CD4-positive, alpha-beta T cell (primary cell): ENCODE results near the gene DARS1. TPM values are rescaled to one million over a fixed set of nuclear protein-coding genes. Genes with fewer than 3 reads are reported as not detected.

Experiments used
- ATAC-seq: fragments of 200-7000 bp; cut with Tn5 transposase; one replicate; pipeline ENCODE4 v1.10.0; 2022; ENCODE audit warnings: mild to moderate bottlenecking; ENCODE audit not compliant: poor library complexity
- CTCF ChIA-PET: fragments of 350-600 bp; sonication (Branson Sonifier 250); formaldehyde crosslinking; loops from one replicate; lab custom pipeline; 2021; ENCODE audit warnings: antibody characterized with exemption, inconsistent platforms; lab: Charles Lee
- POLR2A ChIA-PET: fragments of 350-600 bp; sonication (Branson Sonifier 250); formaldehyde crosslinking; loops from one replicate; lab custom pipeline; 2021; ENCODE audit warnings: antibody characterized with exemption, inconsistent platforms; lab: Charles Lee
- DNase-seq, 14 experiments: peaks; one replicate each; pipeline ENCODE4 v3.0.0-alpha.2; 2013 to 2020; ENCODE audit warnings: mixed read lengths in 2 of 14
- H3K27ac ChIP-seq, 2 donors: one replicate each; pipeline versions ENCODE4 v1.5.1 to v1.7.0; 2013; ENCODE audit warnings: low read length in 2 of 2, low read depth in 1 of 2, mild to moderate bottlenecking in 1 of 2
- H3K27me3 ChIP-seq, 2 experiments: 1 replicate in 1 of 2; 2 replicates in 1 of 2; pipeline versions ENCODE4 v1.6.1 to v1.7.0; 2013; ENCODE audit warnings: low read length in 2 of 2, control low read depth in 1 of 2, mild to moderate bottlenecking in 1 of 2, moderate library complexity in 1 of 2; ENCODE audit not compliant: insufficient read depth in 2 of 2, control insufficient read depth in 1 of 2
- H3K36me3 ChIP-seq: one replicate; pipeline ENCODE4 v1.6.1; 2013; ENCODE audit warnings: low read length, control low read depth; ENCODE audit not compliant: insufficient read depth
- H3K4me1 ChIP-seq: one replicate; pipeline ENCODE4 v1.6.1; 2013; ENCODE audit warnings: low read length, control low read depth; ENCODE audit not compliant: insufficient read depth
- H3K4me3 ChIP-seq: one replicate; pipeline ENCODE4 v1.5.1; 2013; ENCODE audit warnings: mild to moderate bottlenecking, low read length, moderate library complexity
- H3K9me3 ChIP-seq, 2 experiments: 1 replicate in 1 of 2; 2 replicates in 1 of 2; pipeline versions ENCODE4 v1.6.1 to v1.7.0; 2013; ENCODE audit warnings: low read length in 2 of 2, mild to moderate bottlenecking in 2 of 2, control low read depth in 1 of 2, moderate library complexity in 1 of 2; ENCODE audit not compliant: control insufficient read depth in 1 of 2, insufficient read depth in 1 of 2
- H3K27ac Mint-ChIP-seq: one replicate; pipeline ENCODE4 v1.8.0; 2020; ENCODE audit warnings: mixed read lengths
- H3K27me3 Mint-ChIP-seq: one replicate; pipeline ENCODE4 v1.8.0; 2021; ENCODE audit warnings: mixed read lengths
- H3K36me3 Mint-ChIP-seq: one replicate; pipeline ENCODE4 v1.8.0; 2021; ENCODE audit warnings: low read depth, mixed read lengths
- H3K4me1 Mint-ChIP-seq: one replicate; pipeline ENCODE4 v1.8.0; 2021; ENCODE audit warnings: low read depth, mixed read lengths
- H3K4me3 Mint-ChIP-seq: one replicate; pipeline ENCODE4 v1.8.0; 2020; ENCODE audit warnings: mild to moderate bottlenecking, mixed read lengths
- H3K9me3 Mint-ChIP-seq: one replicate; pipeline ENCODE4 v1.8.0; 2020; ENCODE audit warnings: mixed read lengths
- CTCF ChIP-seq: fragments of 200-600 bp; IDR thresholded peaks from one replicate; pipeline ENCODE4 v1.8.0; 2022; ENCODE audit warnings: antibody characterized with exemption, mild to moderate bottlenecking
- intact Hi-C, 2 experiments: fragments of 100-400 bp; cut with DNase I in 1 of 2; cut with micrococcal nuclease in 1 of 2; formaldehyde crosslinking; loops; one replicate each; pipeline versions ENCODE4 v1.15.1 to v1.9.0; 2023 to 2025; cut with DNase I, micrococcal nuclease
- total RNA-seq, 174 experiments: library from RNA in 2 of 174; stranded (reverse) in 2 of 174; gene quantifications; one replicate each; pipeline ENCODE4 v1.2.3 and lab custom pipeline; 2021 to 2026

Gene DARS1
- total RNA-seq, 2 experiments from 2014 or later: 38.2 to 41.7 TPM

- no peak for ATAC-seq
- peaks cover 64% of the 10 kb centered on the region for H3K36me3 Mint-ChIP-seq
- peaks cover 35% of the 10 kb centered on the region for H3K4me1 Mint-ChIP-seq
Measured at GRCh38 chr2:135870571-135870970, 114.9 kb downstream of the DARS1 start.

GRCh38 chr2:135863233-135863632 is 122.2 kb downstream of the DARS1 start:
- CTCF ChIA-PET: no interaction called here
- ATAC-seq: no peak
- Histone ChIP-seq H3K4me3 (no peak overlapping the region), H3K36me3 (peaks cover 64% of the 10 kb centered on the region), H3K4me1 (no peaks in the 10 kb centered on the region), H3K9me3 (no peaks in the 10 kb centered on the region), H3K27me3 (no peaks in the 10 kb centered on the region), H3K27ac (no peak overlapping the region)
- intact Hi-C loops: no loop called here
- Mint-ChIP-seq H3K27me3 (no peaks in the 10 kb centered on the region), H3K4me3 (no peak overlapping the region), H3K9me3 (no peaks in the 10 kb centered on the region), H3K4me1 (peaks cover 5% of the 10 kb centered on the region), H3K27ac (no peak overlapping the region), H3K36me3 (peaks cover 91% of the 10 kb centered on the region)
- no peak for TF ChIP-seq CTCF
- POLR2A ChIA-PET: no interaction called here
- DNase-seq: no peak

More at GRCh38 chr2:135870571-135870970, 114.9 kb downstream of the DARS1 start:
- Mint-ChIP-seq H3K27me3 (no peaks in the 10 kb centered on the region), H3K9me3 (no peaks in the 10 kb centered on the region), H3K4me3 (no peak overlapping the region), H3K27ac (no peak overlapping the region)
- intact Hi-C loops: loop anchor here in 1 of 2 experiments (5.0 to 10.0 kb wide), 2 partner anchors 128 to 816 kb away; partner anchors contain the start of genes RAB3GAP1 and UBXN4
- TF ChIP-seq CTCF: no peak
- Histone ChIP-seq H3K4me1 (peaks cover 9% of the 10 kb centered on the region), H3K27me3 (no peaks in the 10 kb centered on the region), H3K9me3 (no peaks in the 10 kb centered on the region), H3K27ac (no peak overlapping the region), H3K36me3 (peaks cover 55% of the 10 kb centered on the region), H3K4me3 (no peak overlapping the region)
- ChIA-PET POLR2A (no interaction called here), CTCF (no interaction called here)
- DNase-seq: no peak

- Histone ChIP-seq H3K27me3 (no peaks in the 10 kb centered on the region), H3K9me3 (no peaks in the 10 kb centered on the region), H3K4me1 (no peaks in the 10 kb centered on the region), H3K36me3 (peaks cover 64% of the 10 kb centered on the region), H3K4me3 (no peak overlapping the region), H3K27ac (no peak overlapping the region)
- intact Hi-C loops: no loop called here
- peaks cover 91% of the 10 kb centered on the region for H3K36me3 Mint-ChIP-seq
- H3K4me3 Mint-ChIP-seq: no peak overlapping the region
- DNase-seq (no peak), ATAC-seq (no peak)
- peaks cover 5% of the 10 kb centered on the region for H3K4me1 Mint-ChIP-seq
- no peaks in the 10 kb centered on the region for H3K9me3 Mint-ChIP-seq
- CTCF ChIA-PET: no interaction called here
- no peaks in the 10 kb centered on the region for H3K27me3 Mint-ChIP-seq
- POLR2A ChIA-PET: no interaction called here
- no peak for TF ChIP-seq CTCF
- H3K27ac Mint-ChIP-seq: no peak overlapping the region
Measured at GRCh38 chr2:135862718-135863117, 122.7 kb downstream of the DARS1 start.

Other genes starting within 250 kb of the DARS1 start
- 100 to 1,000 TPM; 143 to 150 TPM for gene UBXN4, start 243.8 kb downstream of the DARS1 start, total RNA-seq
- gene LCT, start 148.4 kb downstream of the DARS1 start, total RNA-seq: under 1 TPM in 1 of 2 experiments, not detected in 1; 0.06 TPM
- 10 to 100 TPM; 31.5 to 34.4 TPM for gene MCM6, start 109.2 kb downstream of the DARS1 start, total RNA-seq
- 1,000 to 10,000 TPM; 1,661 to 1,739 TPM for gene CXCR4, start 132.5 kb upstream of the DARS1 start, total RNA-seq